NCI-H2196 (cell line): ENCODE data around the gene OVOL2.
A peak's percentile ranks its signal among the peaks of the same experiment; 100 is the strongest.
"Not testable (repeated sequence)": the region's sequence is repeated elsewhere in the genome, so short reads cannot be mapped to it uniquely, and the experiment has no call there.

Source experiments
- DNase-seq: peaks from one replicate; lab custom pipeline; 2025; ENCODE audit not compliant: unreplicated experiment; lab: John Stamatoyannopoulos, UW

The OVOL2 gene

DNA sequence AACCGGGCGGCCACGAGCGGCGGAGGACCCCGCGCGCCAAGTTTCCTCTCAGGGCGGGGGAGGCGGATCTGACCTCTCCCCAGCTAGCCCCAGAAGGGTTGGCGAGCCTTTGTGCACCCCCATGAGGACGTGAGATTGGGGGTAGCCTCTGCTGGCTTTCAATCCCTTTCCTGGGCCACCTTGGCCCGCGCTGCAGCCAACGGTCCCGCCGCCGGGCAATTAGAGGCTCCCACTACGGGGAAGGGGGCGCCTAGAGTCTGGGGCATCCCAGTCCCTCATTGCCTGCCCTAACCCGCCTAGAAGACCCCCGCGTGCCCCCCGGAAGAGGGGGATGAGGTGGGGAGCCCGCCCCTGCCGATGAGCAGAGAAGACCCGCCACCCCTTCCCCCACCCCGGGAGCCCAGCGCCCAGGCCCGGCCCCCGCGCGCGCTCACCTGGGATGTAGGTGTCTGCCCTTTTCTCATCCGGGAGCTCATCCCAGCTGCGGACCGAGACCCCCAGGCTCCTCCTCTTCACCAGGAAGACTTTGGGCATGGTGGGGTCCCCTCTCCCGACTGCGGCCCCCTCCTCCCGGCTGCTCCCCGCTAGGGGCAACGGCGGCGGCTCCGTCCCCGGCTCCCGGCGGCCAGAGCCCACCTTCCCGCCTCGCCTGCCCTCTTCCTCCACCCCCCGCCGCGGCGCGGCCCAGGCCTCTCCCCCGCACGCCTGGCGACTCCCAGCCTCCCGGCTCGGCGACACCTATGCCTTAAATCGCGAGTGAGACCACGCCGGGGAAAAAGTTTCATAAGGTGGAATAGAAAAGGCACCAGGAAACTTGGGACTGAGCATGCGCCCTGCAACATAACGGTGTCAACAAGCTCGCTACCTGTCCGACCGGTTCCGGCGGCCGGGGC lies at the start of gene OVOL2:
Gene OVOL2 (minus strand): TSS at position 816 of the 893 bp plus-strand sequence. CDS start 282 bp downstream, at position 534.
- peak; percentile 85 for DNase-seq

DNA sequence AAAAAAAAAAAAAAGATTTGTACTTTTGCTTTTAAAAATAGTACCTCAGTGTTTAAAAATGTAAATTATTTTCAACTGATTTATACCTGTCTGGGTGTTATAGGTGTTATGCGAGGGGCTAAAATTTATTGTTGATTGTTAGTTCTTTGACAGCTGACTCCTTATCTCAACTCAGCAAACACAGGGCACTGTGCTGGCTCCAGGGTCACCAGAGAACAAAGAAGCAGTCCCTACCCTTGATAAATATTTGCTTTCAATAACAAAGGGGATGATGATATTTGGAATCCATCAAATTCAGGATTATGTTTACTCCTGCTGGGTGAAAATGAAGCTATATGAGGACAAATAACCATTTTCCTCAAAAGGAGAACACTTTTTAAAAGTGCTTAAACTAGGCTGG lies 45.8 kb upstream of the OVOL2 start:
- no peak for DNase-seq

DNA sequence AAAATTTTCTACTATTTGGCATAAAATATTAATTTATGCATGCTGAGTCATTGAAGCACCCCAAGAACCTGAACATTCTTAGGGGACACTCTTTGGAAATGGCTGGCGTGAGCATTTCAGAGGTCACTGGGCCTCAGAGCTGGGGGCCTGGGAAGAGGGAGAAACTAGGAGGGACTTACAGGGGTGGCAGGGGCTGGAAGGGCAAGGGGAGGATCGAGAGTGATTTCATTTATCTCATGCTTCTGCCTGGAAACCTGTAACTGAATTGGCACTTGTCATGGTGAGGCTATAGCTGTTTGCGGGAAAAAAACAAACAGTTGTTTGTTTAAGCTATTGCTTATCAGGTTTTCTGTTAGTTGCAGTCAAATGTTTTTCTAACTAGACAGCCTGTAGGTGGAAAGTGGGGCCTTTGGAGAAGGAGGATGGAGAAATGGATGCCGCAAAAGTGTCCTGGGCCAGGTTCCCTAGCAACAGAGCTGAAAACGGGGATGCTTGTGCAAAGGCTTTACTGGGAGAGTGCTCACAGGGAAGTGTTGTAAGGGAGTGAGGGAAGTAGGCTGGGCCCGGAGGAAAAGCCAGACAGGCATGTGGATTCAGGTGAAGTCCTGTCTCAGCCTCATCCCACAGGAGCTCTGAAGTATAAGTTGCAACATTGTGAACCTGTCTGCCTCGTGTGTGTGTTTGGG lies 43.6 kb upstream of the OVOL2 start:
- no peak for DNase-seq

DNA sequence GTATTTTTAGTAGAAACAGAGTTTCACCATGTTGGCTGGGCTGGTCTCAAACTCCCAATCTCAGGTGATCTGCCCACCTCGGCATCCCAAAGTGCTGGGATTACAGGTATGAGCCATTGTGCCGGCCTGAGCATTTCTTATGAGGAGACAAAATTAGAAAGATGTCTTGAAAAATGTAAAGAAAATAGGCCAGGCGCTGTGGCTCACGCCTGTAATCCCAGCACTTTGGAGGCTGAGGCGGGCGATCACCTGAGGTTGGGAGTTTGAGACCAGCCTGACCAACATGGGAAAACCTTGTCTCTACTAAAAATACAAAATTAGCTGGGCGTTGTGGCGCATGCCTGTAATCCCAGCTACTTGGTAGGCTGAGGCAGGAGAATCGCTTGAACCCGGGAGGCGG lies 42.9 kb upstream of the OVOL2 start:
- not testable (repeated sequence) for DNase-seq

DNA sequence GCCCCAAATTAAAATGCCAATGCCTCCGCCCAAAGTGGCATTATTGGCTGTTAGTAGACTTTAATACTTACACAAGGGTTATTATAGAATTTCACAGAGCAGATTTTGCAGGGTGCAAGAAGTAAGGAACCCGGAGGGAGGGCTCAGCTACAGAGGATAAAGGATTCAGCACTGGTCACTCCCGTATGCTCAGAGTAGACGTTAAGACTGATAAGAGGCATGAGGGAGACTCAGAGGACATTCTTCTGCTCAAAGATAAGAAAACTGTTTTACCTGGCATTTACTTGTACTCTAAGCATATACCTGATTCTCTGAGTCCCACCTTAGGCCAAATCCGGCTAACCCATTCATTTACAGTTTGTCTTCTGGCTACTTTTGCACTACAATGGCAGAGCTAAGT lies 36.5 kb upstream of the OVOL2 start:
- DNase-seq: no peak

DNA sequence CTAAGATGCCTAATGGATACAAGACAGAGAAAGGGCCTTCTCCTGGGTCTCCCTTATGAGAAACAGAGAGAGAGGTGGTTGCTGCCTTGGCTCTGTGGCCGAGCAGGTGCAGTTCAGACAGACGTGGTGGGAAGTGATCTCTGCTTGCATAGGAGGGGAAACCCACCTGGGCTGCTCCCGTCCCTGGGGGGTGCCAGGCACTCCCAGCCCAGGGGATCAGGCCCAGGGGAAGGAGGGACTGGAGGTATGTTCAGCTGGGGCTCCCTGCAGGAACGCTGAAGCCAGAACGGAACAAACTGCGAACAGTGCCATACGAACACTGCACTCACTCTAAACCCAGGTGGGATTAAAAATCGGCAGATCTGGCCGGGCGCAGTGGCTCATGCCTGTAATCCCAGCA lies 35.7 kb upstream of the OVOL2 start:
- no peak for DNase-seq

DNA sequence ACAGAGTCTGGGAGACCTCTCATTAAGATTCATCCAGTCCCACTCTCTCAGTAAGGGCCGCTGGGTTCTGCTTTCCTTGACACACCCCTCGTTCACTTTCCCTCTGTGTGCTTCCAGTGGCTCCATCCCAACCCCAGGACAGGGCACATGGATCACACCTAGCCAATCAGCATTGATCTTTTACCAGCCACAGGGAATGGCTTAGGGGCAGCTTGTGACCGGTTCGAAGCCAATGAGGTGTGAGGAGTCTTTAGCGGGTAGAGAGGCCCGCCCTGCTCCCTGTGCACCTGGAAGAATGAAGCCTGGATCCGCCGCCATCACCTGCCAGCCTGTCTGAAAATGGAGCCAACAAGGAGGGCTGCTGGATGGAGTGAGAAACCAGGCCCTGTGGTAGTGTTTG lies 35.2 kb upstream of the OVOL2 start:
- no peak for DNase-seq

GRCh38 chr20:18091623-18092022 lies 33.9 kb upstream of the OVOL2 start:
- DNase-seq: no peak

DNA sequence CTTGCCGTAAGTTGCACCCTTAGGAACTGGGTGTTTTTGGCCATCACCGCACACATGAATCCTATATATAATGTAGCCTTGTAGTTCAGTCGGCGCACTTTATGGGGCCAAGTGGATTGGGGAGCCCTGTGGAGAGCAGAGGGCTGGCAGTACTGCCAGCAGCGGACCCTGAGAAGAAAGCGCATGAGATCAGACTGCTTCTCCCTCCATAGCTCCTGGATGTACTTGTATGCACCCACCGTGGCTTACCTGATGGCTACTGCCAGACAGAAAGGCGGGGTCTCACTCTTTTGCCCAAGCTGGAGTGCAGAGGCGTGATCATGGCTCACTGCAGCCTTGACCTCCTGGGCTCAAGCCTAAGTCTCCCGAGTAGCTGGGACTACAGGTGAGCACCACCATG lies 32.8 kb upstream of the OVOL2 start:
- DNase-seq: no peak

DNA sequence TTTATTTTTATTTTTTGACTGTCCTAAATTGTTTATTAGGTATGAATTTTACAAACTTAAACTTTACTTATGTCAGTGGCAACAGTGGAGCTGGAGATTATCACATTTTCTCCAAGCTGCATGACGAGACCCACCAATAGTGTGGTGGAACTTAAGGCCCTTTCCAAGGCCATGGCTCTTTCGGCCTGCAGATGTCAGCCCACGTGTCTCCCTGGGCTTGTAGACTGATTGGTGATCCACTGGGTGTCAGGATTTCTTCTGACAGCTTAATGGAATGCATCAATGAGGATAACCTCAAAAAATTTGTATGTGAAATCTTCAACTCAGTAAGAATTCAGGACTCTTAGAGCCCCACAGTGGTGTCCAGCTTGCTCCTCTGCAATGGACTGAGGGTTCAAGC lies 32.3 kb upstream of the OVOL2 start:
- no peak for DNase-seq

- DNase-seq: not testable (repeated sequence)
These were observed 31.1 kb upstream of the OVOL2 start for GRCh38 chr20:18088841-18089240.

DNA sequence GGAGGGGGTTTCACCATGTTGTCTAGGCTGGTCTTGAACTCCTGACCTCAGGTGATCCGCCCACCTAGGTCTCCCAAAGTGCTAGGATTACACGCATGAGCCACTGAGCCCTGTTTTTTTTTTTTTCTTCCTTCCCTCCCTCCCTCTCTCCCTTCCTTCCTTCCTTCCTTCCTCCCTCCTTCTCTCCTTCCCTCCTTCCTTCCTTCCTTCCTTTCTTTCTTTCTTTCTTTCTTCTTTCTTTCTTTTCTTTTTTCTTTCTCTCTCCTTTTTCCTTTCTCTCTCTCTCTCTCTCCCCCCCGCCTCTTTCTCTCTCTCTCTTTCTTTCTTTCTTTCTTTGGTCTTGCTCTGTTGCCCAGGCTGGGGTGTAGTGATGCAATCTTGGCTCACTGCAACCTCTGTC lies 30.6 kb upstream of the OVOL2 start:
- DNase-seq: not testable (repeated sequence)

GRCh38 chr20:18087054-18087453 lies 29.3 kb upstream of the OVOL2 start:
- DNase-seq: no peak

DNA sequence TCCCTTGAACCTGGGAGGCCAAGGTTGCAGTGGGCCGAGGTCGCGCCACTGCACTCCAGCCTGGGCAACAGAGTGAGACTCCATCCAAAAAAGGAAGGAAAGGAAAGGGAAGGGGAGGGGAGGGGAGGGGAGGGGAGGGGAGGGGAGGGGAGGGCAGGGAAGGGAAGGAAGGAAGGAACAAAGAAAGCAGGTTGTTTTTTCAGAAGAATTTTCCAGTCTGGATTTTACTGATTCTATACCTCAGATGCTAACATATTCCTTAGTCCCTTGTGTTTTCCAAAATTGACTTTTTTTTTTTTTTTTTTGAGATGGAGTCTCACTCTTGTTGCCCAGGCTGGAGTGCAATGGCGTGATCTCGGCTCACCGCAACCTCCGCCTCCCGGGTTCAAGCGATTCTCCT lies 23.1 kb upstream of the OVOL2 start:
- not testable (repeated sequence) for DNase-seq

DNA sequence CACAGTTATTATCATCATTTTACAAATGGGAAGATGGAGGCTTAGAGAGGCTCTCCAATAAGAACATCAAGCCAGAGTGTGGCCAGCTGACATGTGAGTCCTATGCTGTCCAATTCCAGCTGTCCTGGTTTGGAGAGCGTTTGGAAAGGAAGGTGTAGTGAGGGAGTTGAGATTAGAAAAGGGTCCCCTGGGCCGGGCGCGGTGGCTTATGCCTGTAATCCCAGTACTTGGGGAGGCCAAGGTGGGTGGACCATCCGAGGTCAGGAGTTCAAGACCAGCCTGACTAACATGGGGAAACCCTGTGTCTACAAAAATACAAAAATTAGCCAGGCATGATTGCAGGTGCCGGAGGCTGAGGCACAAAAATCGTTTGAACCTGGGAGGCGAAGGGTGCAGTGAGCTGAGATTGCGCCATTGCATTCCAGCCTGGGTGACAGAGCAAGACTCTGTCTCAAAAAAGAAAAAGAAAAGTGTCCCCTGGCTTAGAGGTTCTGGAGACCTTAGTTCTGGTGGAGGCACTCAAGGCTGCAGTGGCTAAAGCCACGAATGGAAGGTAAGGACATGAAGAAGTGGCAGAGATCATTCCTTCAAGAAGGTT lies 22.1 kb upstream of the OVOL2 start:
- no peak for DNase-seq

GRCh38 chr20:18077157-18077556 lies 19.4 kb upstream of the OVOL2 start:
- no peak for DNase-seq

DNA sequence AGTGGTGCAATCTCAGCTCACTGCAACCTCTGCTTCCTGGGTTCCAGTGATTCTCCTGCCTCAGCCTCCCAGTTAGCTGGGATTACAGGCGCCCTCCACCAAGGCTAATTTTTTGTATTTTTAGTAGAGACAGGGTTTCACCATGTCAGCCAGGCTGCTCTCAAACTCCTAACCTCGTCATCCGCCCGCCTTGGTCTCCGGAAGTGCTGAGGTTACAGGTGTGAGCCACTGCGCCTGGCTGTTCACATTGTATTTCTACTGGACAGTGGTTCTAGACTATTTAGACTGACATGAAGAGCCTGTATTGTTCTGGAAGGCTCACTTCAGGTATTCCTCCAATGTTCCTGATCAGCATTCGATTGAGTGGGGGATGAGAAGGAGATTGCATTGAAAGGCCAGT lies 14.8 kb upstream of the OVOL2 start:
- no peak for DNase-seq

DNA sequence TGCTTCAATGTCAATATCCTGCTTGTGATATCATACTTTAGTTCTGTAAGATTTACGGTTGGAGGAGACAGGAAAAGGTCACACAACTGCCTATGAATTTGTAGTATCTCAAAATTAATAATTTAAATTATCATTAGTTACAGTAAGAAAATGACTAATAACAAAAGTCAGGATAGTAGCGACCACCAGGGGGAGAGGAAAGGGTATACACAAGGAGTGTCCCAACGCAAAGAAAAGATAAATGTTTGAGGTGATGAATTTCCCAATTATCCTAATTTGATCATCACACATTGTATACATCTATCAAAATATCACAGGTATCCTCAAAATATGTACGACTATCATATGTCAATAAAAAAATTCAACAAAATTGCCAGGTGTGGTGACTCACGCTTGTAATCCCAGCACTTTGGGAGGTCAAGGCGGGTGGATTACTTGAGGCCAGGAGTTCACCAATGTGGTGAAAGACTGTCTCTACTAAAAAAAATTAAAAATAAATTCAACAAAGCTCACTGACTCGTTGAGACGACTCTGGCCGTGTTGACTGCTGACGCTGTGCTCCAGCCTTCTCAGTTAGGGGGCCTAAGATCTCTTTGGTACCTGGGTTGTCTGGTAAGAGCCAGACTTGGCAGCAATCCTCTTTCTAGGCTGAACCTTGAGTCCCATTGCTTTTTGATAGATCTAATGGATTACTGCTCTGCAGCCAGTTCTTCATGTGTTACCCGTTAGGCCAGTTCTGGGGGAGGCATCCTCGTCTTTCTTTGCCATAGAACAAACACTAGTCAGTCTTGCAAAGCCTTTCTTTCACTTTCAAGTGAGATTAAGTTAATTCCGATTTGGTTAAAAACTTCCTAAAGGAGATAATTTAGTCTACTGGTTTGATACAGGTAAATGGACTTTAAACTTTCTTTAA lies 9.0 kb upstream of the OVOL2 start:
- no peak for DNase-seq

DNA sequence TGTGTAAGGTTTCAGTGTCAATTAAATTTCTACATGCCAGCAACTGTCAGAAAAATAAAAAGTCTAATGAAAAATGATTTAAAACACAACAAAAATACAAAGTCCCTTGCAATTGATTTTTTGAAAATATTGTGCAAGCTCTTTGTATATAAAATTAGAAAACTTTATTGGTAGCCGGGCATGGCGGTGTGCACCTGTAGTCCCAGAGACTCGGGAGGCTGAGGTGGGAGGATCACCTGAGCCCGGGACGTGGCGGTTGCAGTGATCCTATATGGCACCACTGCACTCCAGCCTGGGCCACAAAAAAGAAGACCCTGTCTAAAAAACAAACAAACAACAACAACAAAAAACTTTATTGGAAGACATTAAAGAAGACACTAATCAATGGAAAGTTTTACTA lies 6.0 kb upstream of the OVOL2 start:
- DNase-seq: no peak

- DNase-seq: no peak
These were observed 1.9 kb upstream of the OVOL2 start for GRCh38 chr20:18059603-18060002.
